GM18502 (cell line): ENCODE results near the gene WIPF1.

ENCODE experiments used
- ATAC-seq: cut with Tn5 transposase; IDR thresholded peaks from one replicate; pipeline ENCODE4 v1.9.1; 2021; ENCODE audit warnings: mild to moderate bottlenecking; ENCODE audit not compliant: unreplicated experiment, poor library complexity

WIPF1 gene

GRCh38 chr2:174577967-174578589, 19.5 kb downstream of the WIPF1 start:
- peak; percentile 78 for ATAC-seq

GRCh38 chr2:174575124-174575776, 22.4 kb downstream of the WIPF1 start:
- ATAC-seq = no peak

DNA sequence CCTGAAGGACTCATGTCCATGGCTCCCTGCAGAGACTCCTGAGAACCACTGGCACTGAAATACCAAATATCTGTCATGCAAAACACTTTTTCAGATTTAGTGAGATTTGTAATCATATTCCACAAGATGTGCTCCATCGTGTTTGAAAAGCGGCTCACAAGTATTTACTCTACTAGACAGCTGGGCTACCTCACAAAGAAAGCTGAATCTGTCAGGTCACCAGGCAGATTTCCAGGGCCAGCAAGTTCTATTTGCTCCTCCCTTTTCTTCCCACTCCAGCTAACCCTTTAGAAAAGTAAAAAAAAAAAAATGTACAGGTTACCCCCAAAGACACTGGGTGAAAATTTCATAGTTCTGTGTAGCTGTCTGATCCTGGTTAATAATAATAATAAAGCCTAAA, 22.9 kb downstream of the WIPF1 start:
- no peak for ATAC-seq

DNA sequence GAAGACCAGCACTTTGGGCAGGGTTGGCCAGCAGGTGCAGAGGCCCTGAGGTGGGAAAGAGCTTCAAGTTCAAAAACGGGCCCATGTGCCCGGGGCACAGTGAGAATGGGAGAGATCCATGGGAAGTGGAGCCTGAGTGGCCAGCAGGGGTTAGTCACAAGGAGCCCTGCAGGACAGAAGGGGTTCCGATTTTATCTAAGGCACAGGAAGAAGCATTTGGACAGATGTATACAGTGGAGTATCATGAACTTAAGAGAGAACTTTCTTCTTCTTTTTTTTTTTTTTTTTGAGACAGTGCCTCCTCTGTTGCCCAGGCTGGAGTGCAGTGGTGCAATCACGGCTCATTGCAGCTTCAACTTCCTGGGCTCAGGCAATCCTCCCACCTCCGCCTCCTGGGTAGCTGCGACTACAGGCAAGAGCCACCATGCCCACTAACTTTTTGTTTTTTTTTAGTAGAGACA, 24.0 kb downstream of the WIPF1 start:
- ATAC-seq = no peak

DNA sequence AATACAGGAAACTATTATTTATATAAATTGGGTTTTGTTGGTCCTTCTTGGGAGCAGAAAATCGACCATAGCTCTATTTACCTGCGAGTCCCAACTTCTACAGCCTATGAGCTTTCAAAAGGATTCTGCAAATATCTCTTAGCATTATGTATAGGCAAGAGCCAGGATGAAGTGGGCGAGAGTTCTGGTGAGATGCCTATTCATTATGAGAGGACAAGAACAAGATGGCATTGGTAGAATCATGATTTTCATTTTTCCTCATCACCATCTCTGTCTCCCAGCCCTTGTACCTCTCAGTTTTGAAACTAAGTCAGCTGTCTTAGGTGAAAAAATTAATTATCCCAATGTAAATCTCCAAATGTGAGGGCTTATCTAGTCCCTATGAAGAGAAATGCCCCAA, 25.0 kb downstream of the WIPF1 start:
- no peak for ATAC-seq

GRCh38 chr2:174571669-174572323, 25.8 kb downstream of the WIPF1 start:
- ATAC-seq = no peak

DNA sequence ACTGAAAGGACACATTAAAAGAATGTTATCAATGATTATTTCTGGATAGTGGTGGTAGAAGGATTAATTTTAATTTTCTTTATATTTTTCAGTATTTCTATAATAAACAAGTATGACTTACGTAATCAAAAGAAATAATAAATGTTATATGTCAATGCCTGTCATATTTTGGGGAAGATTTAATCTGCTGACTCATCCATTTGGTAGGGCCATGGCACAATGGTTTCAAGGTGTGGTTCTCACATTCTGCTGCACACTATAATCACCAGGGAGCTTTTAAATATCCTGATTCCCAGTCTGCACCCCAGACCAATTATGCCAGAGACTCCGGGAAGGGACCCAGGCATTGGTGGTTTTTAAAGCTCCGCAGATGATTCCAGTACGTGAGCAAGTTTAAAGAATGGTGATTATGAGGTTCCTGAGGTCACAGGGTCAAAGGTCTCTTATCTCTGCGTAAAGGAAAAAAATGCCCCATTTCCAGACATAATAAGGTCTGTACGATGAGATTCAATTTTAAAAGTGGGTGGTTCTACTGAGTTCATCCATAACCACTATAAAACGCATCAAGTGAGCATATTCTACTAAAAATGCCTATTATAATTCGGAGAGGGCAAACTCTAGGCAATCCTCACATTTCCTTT, 27.2 kb downstream of the WIPF1 start:
- no peak for ATAC-seq

- ATAC-seq = no peak
Measured at GRCh38 chr2:174569678-174570077, 27.9 kb downstream of the WIPF1 start.

DNA sequence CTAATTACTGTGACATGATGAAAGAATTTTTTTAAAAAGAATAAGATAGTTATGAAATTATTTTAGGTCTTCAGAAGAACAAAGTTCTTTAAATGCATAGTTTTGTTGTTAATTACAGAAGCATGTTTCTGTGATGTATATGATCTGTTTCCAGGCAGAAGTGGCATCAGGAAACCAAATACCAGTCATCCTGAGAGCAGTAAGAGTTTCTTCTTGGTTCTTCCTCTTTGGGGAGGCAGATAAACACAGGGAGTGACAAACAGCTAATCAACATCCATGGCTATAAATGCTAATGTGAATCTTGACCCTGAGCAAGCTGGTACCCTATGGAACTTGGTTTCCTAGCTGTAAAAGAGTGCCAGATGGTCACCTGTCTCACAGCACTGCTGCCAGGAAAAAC, 29.2 kb downstream of the WIPF1 start:
- no peak for ATAC-seq

DNA sequence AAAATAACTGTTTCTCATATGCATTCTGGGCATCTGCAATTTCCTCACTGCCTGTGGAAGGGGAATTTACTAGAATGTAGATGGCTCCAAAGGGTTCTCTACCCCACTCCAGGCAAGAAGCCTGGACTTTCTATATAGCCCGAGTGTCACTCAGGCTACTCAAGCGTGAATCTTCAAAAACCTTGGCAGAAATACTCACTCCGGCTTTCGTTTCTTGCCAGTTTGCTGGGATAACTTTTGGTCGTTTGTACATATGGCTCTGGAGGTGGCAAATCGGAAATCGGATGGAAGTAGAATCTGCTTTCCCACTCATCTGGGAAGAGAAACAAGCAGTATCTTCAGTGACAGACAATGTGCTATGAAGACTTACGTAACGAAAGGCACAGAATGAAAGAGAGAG, 30.7 kb downstream of the WIPF1 start:
- ATAC-seq = no peak

- no peak for ATAC-seq
Measured at GRCh38 chr2:174563530-174564282, 33.9 kb downstream of the WIPF1 start.

DNA sequence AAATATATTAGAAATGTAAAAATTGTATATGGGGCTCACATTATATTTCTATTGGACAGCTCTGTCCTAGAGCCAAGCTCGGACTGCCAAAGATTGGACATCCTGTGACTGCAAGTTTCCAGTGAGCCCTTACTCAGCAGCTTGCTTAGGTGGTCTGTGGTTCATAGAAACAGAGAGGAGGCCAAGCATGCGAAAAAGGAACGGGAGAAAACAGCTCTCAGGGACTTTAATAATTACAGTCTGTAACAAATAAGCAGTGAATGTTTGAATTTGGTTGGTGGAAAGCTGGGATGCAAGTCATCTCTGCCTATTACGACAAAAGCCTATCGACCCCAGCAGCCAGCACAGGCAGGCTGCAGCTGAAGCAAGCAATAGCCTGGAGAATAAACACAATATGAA, 35.6 kb downstream of the WIPF1 start:
- no peak for ATAC-seq

DNA sequence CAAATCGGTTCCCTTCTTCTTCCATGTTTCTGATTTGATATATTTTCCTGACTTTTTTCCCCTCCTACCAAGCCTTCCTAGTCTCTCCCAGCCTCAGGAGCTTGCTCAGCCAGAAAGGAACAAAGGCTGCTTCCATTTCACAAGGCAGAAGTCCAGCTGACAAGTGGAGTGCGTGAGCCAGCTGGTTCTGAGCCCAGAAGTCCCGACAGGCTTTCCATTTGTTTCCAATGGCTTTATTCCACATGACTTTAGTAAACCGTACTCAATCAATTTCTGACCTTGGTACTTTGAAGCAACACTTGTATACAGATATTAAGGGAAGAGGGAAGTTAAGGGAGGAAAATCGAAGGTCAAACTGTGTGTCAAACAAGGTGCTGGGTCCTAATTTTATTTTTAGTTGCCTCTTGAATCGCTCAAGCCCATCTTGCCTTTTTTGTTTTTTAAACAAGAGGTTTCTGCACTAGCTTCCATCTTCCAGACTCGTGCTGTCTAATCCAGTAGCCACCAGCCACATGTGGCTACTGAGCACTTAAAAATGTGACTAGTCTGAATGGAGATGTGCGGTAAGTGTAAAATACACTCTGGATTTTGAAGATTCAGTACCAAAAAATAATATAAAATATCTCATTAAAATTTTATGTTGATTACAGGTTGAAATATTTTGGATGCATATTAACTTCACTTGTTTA, 36.2 kb downstream of the WIPF1 start:
- no peak for ATAC-seq

DNA sequence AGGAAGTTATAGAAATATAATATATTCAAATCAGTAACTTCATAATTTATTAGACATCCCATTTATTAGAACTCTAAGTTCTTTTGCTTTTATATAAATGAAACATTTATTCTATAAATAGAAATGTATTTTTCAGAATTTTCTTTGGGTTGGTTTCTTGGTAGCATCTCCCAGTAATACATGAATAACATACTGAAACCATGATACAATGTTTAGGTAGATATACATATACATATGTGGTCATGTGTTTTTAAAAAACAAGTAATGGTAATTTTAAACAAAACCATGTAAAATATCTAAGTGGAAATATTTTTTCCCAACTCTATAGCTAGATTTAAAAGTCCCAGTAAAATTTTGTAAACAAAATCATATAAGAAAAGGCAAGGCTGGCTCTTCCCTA, 36.9 kb downstream of the WIPF1 start:
- ATAC-seq = no peak

- ATAC-seq = no peak
Measured at GRCh38 chr2:174555998-174556397, 41.6 kb downstream of the WIPF1 start.

DNA sequence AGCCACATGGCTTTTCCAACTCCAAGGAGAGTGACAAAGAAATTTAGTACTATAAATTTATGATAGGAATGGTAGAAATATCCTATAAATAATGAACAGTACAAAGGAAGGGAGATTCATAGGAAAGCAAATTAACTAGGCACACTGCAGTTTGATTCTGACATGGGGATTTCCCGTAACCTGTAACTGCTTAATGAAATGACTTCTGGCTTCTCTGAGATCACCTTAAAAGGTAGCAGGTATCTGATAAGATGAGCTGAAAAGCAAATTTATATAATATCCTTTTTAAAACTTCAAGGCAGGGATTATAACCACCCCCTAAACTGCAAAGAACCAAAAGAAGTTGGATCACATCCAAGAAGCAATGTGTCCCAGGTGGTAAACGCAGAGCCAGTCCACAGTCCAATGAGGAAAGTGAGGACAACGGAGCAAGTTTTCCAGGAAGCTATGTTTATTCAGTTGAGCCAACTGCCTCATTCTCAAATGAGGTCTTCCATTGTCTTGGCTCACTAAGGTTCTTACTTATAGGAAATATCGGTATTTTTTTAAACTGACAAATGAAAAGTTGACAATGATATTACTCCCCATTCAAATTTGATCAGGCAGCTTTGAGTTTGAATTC, 43.0 kb downstream of the WIPF1 start:
- ATAC-seq = peak; percentile 45

GRCh38 chr2:174553811-174554493, 43.7 kb downstream of the WIPF1 start:
- ATAC-seq = peak; percentile 83

- no peak for ATAC-seq
Measured at GRCh38 chr2:174552880-174553279, 44.7 kb downstream of the WIPF1 start.

GRCh38 chr2:174551697-174552096, 45.9 kb downstream of the WIPF1 start:
- no peak for ATAC-seq
